ENCODE data around the gene EFR3B.
"Not testable (repeated sequence)": the region's sequence is repeated elsewhere in the genome, so short reads cannot be mapped to it uniquely, and the experiment has no call there.

The EFR3B gene

DNA sequence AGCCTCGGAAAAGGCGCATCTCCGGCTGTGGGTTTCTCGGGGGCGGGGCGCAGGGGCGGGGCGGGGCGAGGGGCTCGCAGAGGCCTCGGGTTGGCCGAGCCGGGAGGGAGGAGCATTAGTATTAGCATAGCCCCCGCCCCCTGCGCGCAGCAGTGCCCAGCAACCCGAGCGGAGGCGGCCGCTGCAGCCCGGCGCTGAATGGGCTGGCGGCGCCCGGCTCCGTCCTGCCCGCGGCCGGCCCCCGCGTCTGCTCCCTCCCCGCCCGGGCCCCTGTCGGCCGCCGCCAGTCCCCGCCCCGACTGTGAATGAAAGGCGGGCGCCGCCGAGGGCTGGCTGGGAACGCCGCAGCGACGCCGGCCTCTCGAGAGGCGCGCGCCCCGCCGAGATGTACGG is at the start of gene EFR3B:
EFR3B (plus strand) TSS at position 149 of the 393 bp plus-strand sequence; CDS start at position 386, 237 bp downstream.
- Histone ChIP-seq H3K27ac (peak within 1 kb of the TSS; percentile 95), H3K27me3 (ENCODE audit: control insufficient read depth, insufficient read depth, low read length) (no peaks in the 10 kb centered on the region)

GRCh38 chr2:24993406-24994145 is 48.3 kb upstream of the EFR3B start:
- Histone ChIP-seq H3K79me2 (no peaks in the 10 kb centered on the region), H3K27ac (peak overlapping the region; percentile 93), H3K4me1 (peaks cover 15% of the 10 kb centered on the region), H3K4me2 (ENCODE audit: low read length) (peak overlapping the region; percentile 74), H3K9ac (no peak overlapping the region), H2AFZ (peak overlapping the region; percentile 1), H3K36me3 (ENCODE audit: control insufficient read depth, insufficient read depth, low read length) (no peaks in the 10 kb centered on the region), H3K27me3 (ENCODE audit: control insufficient read depth, insufficient read depth, low read length) (no peaks in the 10 kb centered on the region), H3K4me3 (ENCODE audit: low read depth, low read length) (peak overlapping the region; percentile 53), H3K9me3 (ENCODE audit: control insufficient read depth, low read length) (no peaks in the 10 kb centered on the region)
- no peak for TF ChIP-seq CTCF (IDR thresholded peaks at IDR 0.05)

More for the DNA sequence above, at the start of gene EFR3B:
- H3K9me3 ChIP-seq (ENCODE audit: control insufficient read depth, low read length): no peaks in the 10 kb centered on the region
- H3K4me1 ChIP-seq: no peaks in the 10 kb centered on the region
- H3K4me3 ChIP-seq (ENCODE audit: low read depth, low read length): peak within 1 kb of the TSS; percentile 81
- H3K4me2 ChIP-seq (ENCODE audit: low read length): peak within 1 kb of the TSS; percentile 99
- peak within 1 kb of the TSS; percentile 98 for H2AFZ ChIP-seq
- H3K79me2 ChIP-seq: no peaks in the 10 kb centered on the region
- peak within 1 kb of the TSS; percentile 13 for H3K9ac ChIP-seq
- no peaks in the 10 kb centered on the region for H3K36me3 ChIP-seq (ENCODE audit: control insufficient read depth, insufficient read depth, low read length)
- TF ChIP-seq CTCF (IDR thresholded peaks at IDR 0.05): no peak

DNA sequence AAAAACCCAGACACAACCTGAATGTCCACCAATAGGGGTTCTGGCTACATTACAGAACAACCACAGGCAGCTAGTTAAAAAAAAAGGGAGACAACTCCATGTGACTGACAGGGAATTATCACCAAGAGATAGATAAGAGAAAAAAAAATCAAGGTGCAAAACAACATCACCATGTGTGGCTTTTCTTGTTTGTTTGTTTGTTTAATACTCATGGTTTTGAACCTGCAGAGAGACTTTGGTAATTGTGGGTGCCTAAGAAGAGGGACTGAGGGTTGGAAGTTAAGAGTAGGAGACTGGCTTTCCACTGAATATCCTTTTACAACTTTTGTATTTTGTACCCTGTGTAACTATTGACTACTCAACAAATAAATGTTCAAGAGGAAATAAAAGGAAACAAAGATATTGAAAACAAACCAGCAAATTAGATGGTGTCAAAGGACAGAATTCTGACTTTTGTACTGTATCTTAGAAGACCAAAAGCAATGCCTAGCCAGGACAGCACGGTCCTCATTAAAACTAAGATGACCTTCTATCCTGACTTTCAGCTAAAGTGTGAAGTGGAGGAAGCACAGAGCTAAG is 47.6 kb upstream of the EFR3B start:
- Histone ChIP-seq H3K4me2 (ENCODE audit: low read length) (peak overlapping the region; percentile 74), H2AFZ (peak overlapping the region; percentile 34), H3K4me3 (ENCODE audit: low read depth, low read length) (peak overlapping the region; percentile 53), H3K27ac (peak overlapping the region; percentile 93), H3K4me1 (peaks cover 15% of the 10 kb centered on the region), H3K9ac (no peak overlapping the region), H3K9me3 (ENCODE audit: control insufficient read depth, low read length) (no peaks in the 10 kb centered on the region), H3K79me2 (no peaks in the 10 kb centered on the region), H3K27me3 (ENCODE audit: control insufficient read depth, insufficient read depth, low read length) (no peaks in the 10 kb centered on the region), H3K36me3 (ENCODE audit: control insufficient read depth, insufficient read depth, low read length) (no peaks in the 10 kb centered on the region)
- no peak for TF ChIP-seq CTCF (IDR thresholded peaks at IDR 0.05)

DNA sequence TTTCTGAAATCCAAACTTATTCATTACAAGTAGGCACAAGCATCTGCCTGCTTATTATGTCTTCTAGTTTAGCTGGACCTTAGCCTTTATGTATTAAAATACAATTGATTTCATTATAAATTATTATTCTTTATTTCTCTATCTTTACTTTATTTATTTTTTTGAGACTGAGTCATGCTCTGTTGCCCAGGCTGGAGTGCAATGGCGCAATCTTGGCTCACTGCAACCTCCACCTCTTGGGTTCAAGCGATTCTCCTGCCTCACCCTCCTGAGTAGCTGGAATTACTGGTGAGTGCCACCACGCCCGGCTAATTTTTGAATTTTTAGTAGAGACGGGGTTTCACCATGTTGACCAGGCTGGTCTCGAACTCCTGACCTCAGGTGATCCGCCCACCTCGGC is 42.8 kb upstream of the EFR3B start:
- not testable (repeated sequence) for H3K9me3 ChIP-seq (ENCODE audit: control insufficient read depth, low read length); H3K27ac ChIP-seq; H3K79me2 ChIP-seq; H3K9ac ChIP-seq; H3K4me3 ChIP-seq (ENCODE audit: low read depth, low read length); H2AFZ ChIP-seq; H3K27me3 ChIP-seq (ENCODE audit: control insufficient read depth, insufficient read depth, low read length); H3K4me2 ChIP-seq (ENCODE audit: low read length); H3K36me3 ChIP-seq (ENCODE audit: control insufficient read depth, insufficient read depth, low read length)
- peaks cover 17% of the 10 kb centered on the region for H3K4me1 ChIP-seq

- Histone ChIP-seq H2AFZ (peak overlapping the region; percentile 52), H3K36me3 (ENCODE audit: control insufficient read depth, insufficient read depth, low read length) (no peaks in the 10 kb centered on the region), H3K4me2 (ENCODE audit: low read length) (no peak overlapping the region), H3K27me3 (ENCODE audit: control insufficient read depth, insufficient read depth, low read length) (no peaks in the 10 kb centered on the region), H3K79me2 (no peaks in the 10 kb centered on the region), H3K4me1 (peaks cover 11% of the 10 kb centered on the region), H3K9me3 (ENCODE audit: control insufficient read depth, low read length) (no peaks in the 10 kb centered on the region), H3K9ac (no peak overlapping the region), H3K27ac (no peak overlapping the region), H3K4me3 (ENCODE audit: low read depth, low read length) (no peak overlapping the region)
- no peak for TF ChIP-seq CTCF (IDR thresholded peaks at IDR 0.05)
These were observed 41.8 kb upstream of the EFR3B start for GRCh38 chr2:25000036-25000435.

All from parathyroid adenoma (tissue), 2 donors.